Umbilical cord (tissue), 2 donors: ENCODE results near the gene CLCN7. TPM values are rescaled to one million over a fixed set of nuclear protein-coding genes. Genes with fewer than 3 reads are reported as not detected.
A peak's percentile ranks its signal among the peaks of the same experiment; 100 is the strongest.

Experiments
- DNase-seq: peaks from one replicate; pipeline ENCODE4 v3.0.0-alpha.2; 2015; ENCODE audit warnings: low spot score
- total RNA-seq: library from RNA; depleted of rRNA; stranded (reverse); fragments of >200 nt; gene quantifications from one replicate; pipeline ENCODE4 v1.2.3, GENCODE V29; 2014; ENCODE audit warnings: low replicate concordance; ENCODE audit not compliant: insufficient read depth

The CLCN7 gene
- total RNA-seq, 1 donor from 2014 or later, result 35.2 TPM

- no peak for DNase-seq
These were observed 10.5 kb downstream of the CLCN7 start for GRCh38 chr16:1464196-1464893.

GRCh38 chr16:1461146-1461545, 13.7 kb downstream of the CLCN7 start:
- peak; percentile 85 for DNase-seq

- no peak for DNase-seq
These were observed 14.2 kb downstream of the CLCN7 start for GRCh38 chr16:1460602-1461138.

DNA sequence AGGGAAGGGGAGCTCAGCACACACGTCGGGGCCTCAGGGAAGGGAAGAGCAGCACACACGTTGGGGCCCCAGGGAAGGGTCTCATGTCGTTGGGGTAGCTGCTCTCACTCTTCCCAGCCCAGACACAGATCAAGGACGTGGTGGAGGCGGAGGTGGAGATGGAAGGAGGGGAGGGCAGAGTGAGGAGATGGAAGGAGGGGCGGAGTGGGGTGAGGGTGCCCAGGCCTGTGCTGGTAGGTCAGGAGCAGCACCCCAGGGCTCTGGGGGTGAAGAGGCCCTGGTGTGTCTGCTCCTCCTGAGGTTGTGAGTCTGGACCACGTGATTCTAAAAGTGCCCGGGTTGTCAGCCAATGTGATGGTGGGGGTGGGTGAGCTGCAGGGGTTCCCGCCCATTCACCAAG, 14.9 kb downstream of the CLCN7 start:
- DNase-seq, result peak; percentile 11

- no peak for DNase-seq
These were observed 15.9 kb downstream of the CLCN7 start for GRCh38 chr16:1458977-1459341.

DNA sequence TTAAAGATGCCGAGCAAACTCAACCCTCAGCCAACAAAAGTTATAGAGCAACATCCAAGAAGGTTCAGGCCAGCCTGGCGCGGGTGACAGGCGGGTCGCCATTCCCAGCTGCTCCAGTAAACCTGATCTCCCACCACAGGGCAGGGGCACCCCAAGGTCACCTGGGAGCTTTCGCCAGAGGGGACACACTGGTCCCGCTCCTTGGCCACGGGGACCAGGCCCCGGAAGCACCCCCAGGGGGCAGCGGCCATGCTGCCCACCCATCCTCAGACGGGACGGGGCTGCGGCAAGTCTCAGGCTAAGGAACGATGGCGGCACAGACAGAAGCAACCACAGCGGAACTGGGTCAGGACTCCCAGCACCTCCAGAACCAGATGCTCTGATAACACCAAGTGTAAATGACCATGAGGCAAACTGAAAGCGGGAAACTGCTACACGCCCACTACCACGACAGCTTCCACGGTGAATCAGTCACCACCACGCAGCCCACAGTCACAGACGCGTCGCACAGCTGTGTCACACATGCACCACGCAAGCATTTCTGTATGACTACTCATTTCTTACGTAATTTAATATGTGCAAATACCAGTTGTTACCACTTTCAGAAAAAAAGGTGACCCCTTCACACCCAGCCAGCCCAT, 16.4 kb downstream of the CLCN7 start:
- DNase-seq, result no peak

GRCh38 chr16:1457489-1458245, 17.2 kb downstream of the CLCN7 start:
- DNase-seq, result no peak

DNA sequence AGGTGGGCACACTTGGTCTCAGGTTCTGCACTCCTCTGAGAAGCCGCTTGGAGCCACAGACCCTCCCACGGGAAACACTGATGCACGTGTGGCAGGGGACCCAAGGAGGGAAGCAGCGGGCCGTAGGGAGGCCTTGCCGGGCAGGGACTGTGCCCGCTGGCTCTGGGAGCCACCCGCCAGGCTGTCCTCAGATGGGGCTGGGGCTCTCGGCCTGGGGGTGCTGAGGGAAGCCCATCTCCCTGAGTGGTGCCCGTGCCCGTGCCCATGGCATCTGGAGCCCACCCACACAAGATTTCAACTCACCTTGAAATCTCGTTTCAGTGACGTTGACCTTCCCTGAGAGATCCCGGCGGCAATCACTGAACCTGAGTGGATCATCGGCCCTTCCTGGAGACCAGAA, 17.9 kb downstream of the CLCN7 start:
- DNase-seq, result no peak

DNA sequence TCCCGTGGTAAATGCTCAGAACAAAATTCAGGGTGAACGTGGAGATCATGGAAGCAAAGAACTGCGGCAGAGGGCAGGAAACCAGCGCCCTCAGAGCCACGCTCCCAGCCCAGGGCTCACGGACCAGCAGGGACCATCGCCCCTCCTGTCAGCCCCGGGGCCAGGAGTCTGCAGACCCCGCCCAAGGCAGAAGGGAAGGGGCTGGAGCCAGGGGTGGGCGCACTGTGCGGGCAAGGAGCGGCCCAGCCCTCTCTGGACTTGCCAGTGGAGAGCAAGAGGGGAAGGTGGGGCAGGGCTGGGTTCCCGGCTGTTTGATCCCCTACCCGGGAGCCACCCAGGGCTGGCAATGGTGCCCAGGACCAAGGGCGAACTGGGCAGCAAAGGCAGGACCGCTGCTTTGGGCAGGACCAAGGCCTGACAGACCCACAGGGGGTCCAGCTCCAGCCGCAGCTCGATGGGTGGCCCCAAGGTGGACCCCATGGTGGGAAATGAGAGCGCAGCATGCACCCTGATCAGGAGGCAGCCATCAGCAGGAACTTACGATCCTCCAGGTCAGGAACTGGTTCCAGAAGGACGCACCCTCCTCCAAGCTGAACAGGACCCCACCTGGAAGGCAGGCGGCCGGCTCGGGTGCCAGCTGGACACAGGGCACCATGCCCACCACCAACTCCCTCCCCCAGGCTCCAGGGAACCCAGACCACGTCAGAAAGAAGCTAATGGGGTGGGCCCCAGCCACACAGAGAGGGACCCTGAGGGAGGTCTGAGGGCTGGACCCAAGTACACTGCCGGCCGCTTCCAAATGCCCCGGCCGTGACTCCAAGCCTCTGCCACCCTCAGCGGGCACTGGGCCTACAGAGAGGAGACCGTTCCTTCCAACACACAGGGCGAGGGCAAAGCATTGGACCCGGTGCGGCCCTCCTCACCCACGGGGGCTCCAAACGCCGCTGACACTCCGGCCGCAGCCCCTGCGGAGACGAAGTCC, 19.3 kb downstream of the CLCN7 start:
- DNase-seq, result no peak

GRCh38 chr16:1454561-1454960, 20.3 kb downstream of the CLCN7 start:
- no peak for DNase-seq

GRCh38 chr16:1453316-1453715, 21.5 kb downstream of the CLCN7 start:
- DNase-seq, result no peak

DNA sequence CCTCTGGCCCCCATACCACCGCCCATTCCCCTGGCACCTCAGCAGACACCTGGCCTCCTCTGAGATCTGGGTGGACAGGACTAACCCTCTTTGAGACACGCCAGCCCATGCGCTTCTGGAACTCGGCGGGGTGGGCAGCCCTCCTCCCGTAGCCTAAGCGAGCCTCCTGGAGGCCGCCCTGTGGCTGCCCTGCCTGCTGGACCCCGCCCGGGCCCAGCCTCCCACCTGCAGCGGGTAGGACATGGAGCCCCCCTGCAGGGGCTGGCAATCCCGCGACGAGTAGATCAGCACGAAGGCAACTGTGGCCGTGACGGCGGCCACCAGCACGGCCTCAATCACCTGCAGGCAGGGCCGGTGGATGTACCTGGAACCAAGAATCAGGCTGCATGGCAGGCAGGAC, 22.3 kb downstream of the CLCN7 start:
- no peak for DNase-seq

GRCh38 chr16:1451702-1452392, 23.0 kb downstream of the CLCN7 start:
- DNase-seq, result no peak

GRCh38 chr16:1450841-1451240, 24.0 kb downstream of the CLCN7 start:
- DNase-seq, result no peak

GRCh38 chr16:1450218-1450617, 24.6 kb downstream of the CLCN7 start:
- no peak for DNase-seq

DNA sequence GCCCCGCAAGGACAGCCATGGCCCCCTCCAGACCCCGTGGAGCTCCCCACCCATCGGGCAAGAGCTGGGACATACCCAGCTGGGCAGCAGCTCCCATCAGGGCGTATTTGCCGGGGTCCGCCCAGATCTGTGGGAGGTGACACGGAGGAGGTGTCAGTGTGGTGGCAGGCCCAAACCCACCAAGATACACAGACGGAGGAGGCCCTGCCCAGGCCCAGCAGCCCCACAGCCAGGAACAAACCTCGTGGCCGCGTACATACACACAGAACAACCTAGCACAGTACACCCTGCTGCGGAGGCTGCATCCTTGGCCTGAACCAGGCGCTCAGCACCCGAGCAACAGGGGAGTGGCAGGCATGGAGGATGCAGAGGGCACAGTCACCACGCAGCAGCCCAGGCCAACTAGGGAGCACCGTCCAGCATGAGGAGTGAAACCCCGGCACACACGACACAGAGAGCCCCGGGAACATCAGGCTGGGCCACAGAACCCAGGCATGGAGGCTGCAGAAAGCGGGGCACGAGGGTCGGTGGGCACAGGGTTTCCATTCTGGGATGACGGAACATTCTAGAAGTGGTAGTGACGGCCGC, 25.5 kb downstream of the CLCN7 start:
- DNase-seq, result no peak

- no peak for DNase-seq
These were observed 26.2 kb downstream of the CLCN7 start for GRCh38 chr16:1448536-1449116.

- DNase-seq, result no peak
These were observed 26.9 kb downstream of the CLCN7 start for GRCh38 chr16:1447965-1448364.

- DNase-seq, result no peak
These were observed 28.3 kb downstream of the CLCN7 start for GRCh38 chr16:1446296-1447080.
